Uterus (tissue), 2 donors: ENCODE results near the gene SLAMF9.

Experiments
- CTCF ChIP-seq, 4 experiments: fragments of 200-600 bp in 2 of 4; fragments of 450-650 bp in 2 of 4; sonication (generic) in 2 of 4; IDR thresholded peaks; one replicate each; pipeline ENCODE4 v1.5.1; 2016 to 2019; ENCODE audit warnings: antibody characterized with exemption in 4 of 4, mild to moderate bottlenecking in 2 of 4, moderate library complexity in 1 of 4
- POLR2A ChIP-seq, 2 donors: fragments of 450-650 bp; IDR thresholded peaks; one replicate each; pipeline ENCODE4 v1.6.1; 2016; ENCODE audit warnings: antibody characterized with exemption in 2 of 2, mild to moderate bottlenecking in 1 of 2, moderate library complexity in 1 of 2

- TF ChIP-seq CTCF (IDR thresholded peaks at IDR 0.05) = no peak
- TF ChIP-seq POLR2A (IDR thresholded peaks at IDR 0.05) = no peak
These were observed 6.8 kb upstream of the SLAMF9 start for GRCh38 chr1:159960721-159961381.
